Glutamatergic neuron (in vitro differentiated cells): Measurements from ENCODE around the gene LYL1. TPM values are rescaled to one million over a fixed set of nuclear protein-coding genes. Genes with fewer than 3 reads are reported as not detected.

Source experiments
- DNase-seq: peaks from one replicate; pipeline ENCODE4 v3.0.0; 2022
- H3K27ac Mint-ChIP-seq: one replicate; pipeline ENCODE4 v1.8.0; 2020; ENCODE audit warnings: mild to moderate bottlenecking, mixed read lengths, inconsistent platforms; ENCODE audit not compliant: unreplicated experiment
- H3K27me3 Mint-ChIP-seq: one replicate; pipeline ENCODE4 v1.8.0; 2020; ENCODE audit warnings: mild to moderate bottlenecking, moderate library complexity, mixed read lengths, inconsistent platforms; ENCODE audit not compliant: unreplicated experiment
- H3K36me3 Mint-ChIP-seq: one replicate; pipeline ENCODE4 v1.8.0; 2020; ENCODE audit warnings: mild to moderate bottlenecking, mixed read lengths, inconsistent platforms; ENCODE audit not compliant: unreplicated experiment
- H3K4me1 Mint-ChIP-seq: one replicate; pipeline ENCODE4 v1.8.0; 2020; ENCODE audit warnings: mild to moderate bottlenecking, low read depth, mixed read lengths, inconsistent platforms; ENCODE audit not compliant: unreplicated experiment
- H3K4me3 Mint-ChIP-seq: one replicate; pipeline ENCODE4 v1.8.0; 2020; ENCODE audit warnings: mild to moderate bottlenecking, mixed read lengths, inconsistent platforms; ENCODE audit not compliant: unreplicated experiment
- H3K9me3 Mint-ChIP-seq: one replicate; pipeline ENCODE4 v1.8.0; 2020; ENCODE audit warnings: mild to moderate bottlenecking, moderate library complexity, mixed read lengths, inconsistent platforms; ENCODE audit not compliant: unreplicated experiment
- CTCF ChIP-seq: fragments of 200-600 bp; sonication (generic); IDR thresholded peaks from one replicate; pipeline ENCODE4 v1.5.0; 2021; ENCODE audit not compliant: partially characterized antibody, unreplicated experiment
- total RNA-seq: library from RNA; stranded (reverse); fragmentation: NEBNext Ultra II Directional; extraction: Animal tissue kit (Norgen Biotek cat#: 25700); gene quantifications from one replicate; pipeline ENCODE4 v1.2.1, GENCODE V29; 2021; ENCODE audit not compliant: unreplicated experiment

The LYL1 gene
- total RNA-seq, 1 donor from 2014 or later = 1.3 TPM

- H3K27me3 Mint-ChIP-seq = peaks cover 11% of the 10 kb centered on the region
- TF ChIP-seq CTCF = no peak
- DNase-seq = no peak
- no peaks in the 10 kb centered on the region for H3K36me3 Mint-ChIP-seq
- no peak overlapping the region for H3K27ac Mint-ChIP-seq
- peaks cover 7% of the 10 kb centered on the region for H3K9me3 Mint-ChIP-seq
- H3K4me3 Mint-ChIP-seq = no peak overlapping the region
- peaks cover 28% of the 10 kb centered on the region for H3K4me1 Mint-ChIP-seq
These were observed 49.4 kb downstream of the LYL1 start for GRCh38 chr19:13053238-13053637.

GRCh38 chr19:13052447-13053175, 50.0 kb downstream of the LYL1 start:
- Mint-ChIP-seq H3K9me3 (peaks cover 7% of the 10 kb centered on the region), H3K4me1 (peaks cover 28% of the 10 kb centered on the region), H3K36me3 (no peaks in the 10 kb centered on the region), H3K27me3 (peaks cover 12% of the 10 kb centered on the region), H3K27ac (peak overlapping the region; percentile 11), H3K4me3 (peak overlapping the region; percentile 43)
- no peak for TF ChIP-seq CTCF
- DNase-seq = no peak

GRCh38 chr19:13051557-13052165, 51.0 kb downstream of the LYL1 start:
- H3K27ac Mint-ChIP-seq = no peak overlapping the region
- H3K4me1 Mint-ChIP-seq = peaks cover 25% of the 10 kb centered on the region
- peaks cover 7% of the 10 kb centered on the region for H3K9me3 Mint-ChIP-seq

GRCh38 chr19:13050274-13050673, 52.4 kb downstream of the LYL1 start:
- Mint-ChIP-seq H3K4me3 (no peak overlapping the region), H3K27ac (no peak overlapping the region), H3K27me3 (peaks cover 15% of the 10 kb centered on the region), H3K4me1 (peaks cover 22% of the 10 kb centered on the region), H3K36me3 (peaks cover 4% of the 10 kb centered on the region), H3K9me3 (peaks cover 7% of the 10 kb centered on the region)
- DNase-seq = no peak
- TF ChIP-seq CTCF = no peak

More at GRCh38 chr19:13051557-13052165, 51.0 kb downstream of the LYL1 start:
- Mint-ChIP-seq H3K36me3 (peaks cover 4% of the 10 kb centered on the region), H3K27me3 (peaks cover 14% of the 10 kb centered on the region), H3K4me3 (peak overlapping the region; percentile 77)
- no peak for TF ChIP-seq CTCF
- peak; percentile 83 for DNase-seq

Other genes with a start within 250 kb of the LYL1 start
- 7.9 TPM for gene DNASE2, start 221.4 kb downstream of the LYL1 start, total RNA-seq
- gene KLF1, start 215.7 kb downstream of the LYL1 start, total RNA-seq = not detected
- gene GCDH, start 211.7 kb downstream of the LYL1 start, total RNA-seq = 34.2 TPM
- 0.59 TPM for gene SYCE2, start 183.6 kb downstream of the LYL1 start, total RNA-seq
- gene FARSA, start 169.1 kb downstream of the LYL1 start, total RNA-seq = 71.6 TPM
- 543 TPM for gene CALR, start 164.2 kb downstream of the LYL1 start, total RNA-seq
- gene RAD23A, start 157.0 kb downstream of the LYL1 start, total RNA-seq = 62.1 TPM
- 28.8 TPM for gene GADD45GIP1, start 145.6 kb downstream of the LYL1 start, total RNA-seq
- 0.44 TPM for gene DAND5, start 133.3 kb downstream of the LYL1 start, total RNA-seq
- 2.4 TPM for gene NFIX, start 107.4 kb downstream of the LYL1 start, total RNA-seq
- 29.2 TPM for gene TRMT1, start 13.9 kb upstream of the LYL1 start, total RNA-seq
- 68.6 TPM for gene NACC1, start 15.4 kb upstream of the LYL1 start, total RNA-seq
- gene STX10, start 47.5 kb upstream of the LYL1 start, total RNA-seq = 17.2 TPM
- 109 TPM for gene IER2, start 47.6 kb upstream of the LYL1 start, total RNA-seq